CD14-positive monocyte (primary cell): ENCODE results near the gene CCM2. TPM values are rescaled to one million over a fixed set of nuclear protein-coding genes. Genes with fewer than 3 reads are reported as not detected.

Experiments
- DNase-seq, 3 donors: peaks; one replicate each; pipeline ENCODE4 v3.0.0-alpha.2; 2011 to 2022
- H2AFZ ChIP-seq: 2 replicates; pipeline ENCODE4 v1.6.0; 2012; ENCODE audit warnings: mild to moderate bottlenecking, low read depth, low read length, inconsistent platforms; ENCODE audit not compliant: insufficient read depth, poor library complexity, severe bottlenecking
- H3K27ac ChIP-seq, 2 donors: 1 replicate in 1 of 2; 2 replicates in 1 of 2; pipeline ENCODE4 v1.5.1; 2012 to 2013; ENCODE audit warnings: low read length in 2 of 2, control low read depth in 1 of 2, inconsistent platforms in 1 of 2, low read depth in 1 of 2, mild to moderate bottlenecking in 1 of 2
- H3K27me3 ChIP-seq, 2 donors: one replicate each; pipeline versions ENCODE4 v1.6.0 to v1.6.1; 2011 to 2013; ENCODE audit warnings: low read length in 2 of 2; ENCODE audit not compliant: control insufficient read depth in 2 of 2, insufficient read depth in 2 of 2
- H3K36me3 ChIP-seq, 2 donors: replicated peaks in 1 of 2; 1 replicate in 1 of 2; 2 replicates in 1 of 2; pipeline versions ENCODE4 v1.5.1 to v1.6.1; 2012 to 2013; ENCODE audit warnings: low read length in 2 of 2, control low read depth in 1 of 2, inconsistent platforms in 1 of 2, mild to moderate bottlenecking in 1 of 2; ENCODE audit not compliant: insufficient read depth in 2 of 2, control insufficient read depth in 1 of 2
- H3K4me1 ChIP-seq, 2 donors: 1 replicate in 1 of 2; 2 replicates in 1 of 2; pipeline versions ENCODE4 v1.5.1 to v1.6.1; 2012 to 2013; ENCODE audit warnings: low read length in 2 of 2, control low read depth in 1 of 2, inconsistent platforms in 1 of 2, mild to moderate bottlenecking in 1 of 2, moderate library complexity in 1 of 2; ENCODE audit not compliant: insufficient read depth in 2 of 2, control insufficient read depth in 1 of 2
- H3K4me2 ChIP-seq: replicated peaks from 2 replicates; pipeline ENCODE3; 2012; ENCODE audit warnings: low read length, moderate library complexity, mild to moderate bottlenecking; ENCODE audit not compliant: poor library complexity, severe bottlenecking; ENCODE audit errors: extremely low read depth
- H3K4me3 ChIP-seq, 3 experiments: fragments of 200-600 bp in 1 of 3; sonication (generic) in 1 of 3; replicated peaks in 1 of 3; 1 replicate in 2 of 3; 2 replicates in 1 of 3; pipeline ENCODE4 v1.5.1; 2011 to 2013; ENCODE audit warnings: low read length in 3 of 3, mild to moderate bottlenecking in 3 of 3, control low read depth in 2 of 3, low read depth in 2 of 3, inconsistent platforms in 1 of 3, moderate library complexity in 1 of 3
- H3K79me2 ChIP-seq: 2 replicates; pipeline ENCODE4 v1.6.0; 2012; ENCODE audit warnings: mild to moderate bottlenecking, control low read depth, inconsistent platforms, low read length, moderate library complexity; ENCODE audit not compliant: insufficient read depth
- H3K9ac ChIP-seq: 2 replicates; pipeline ENCODE4 v1.6.0; 2017; ENCODE audit warnings: low read length, mild to moderate bottlenecking; ENCODE audit not compliant: insufficient read depth, poor library complexity, severe bottlenecking
- H3K9me3 ChIP-seq, 2 donors: replicated peaks in 1 of 2; 1 replicate in 1 of 2; 2 replicates in 1 of 2; pipeline versions ENCODE4 v1.5.1 to v1.6.1; 2012 to 2013; ENCODE audit warnings: low read length in 2 of 2, control low read depth in 1 of 2; ENCODE audit not compliant: control insufficient read depth in 1 of 2, insufficient read depth in 1 of 2
- H4K20me1 ChIP-seq: 2 replicates; pipeline ENCODE4 v1.6.0; 2012; ENCODE audit warnings: mild to moderate bottlenecking, low read length, control low read depth, moderate library complexity; ENCODE audit not compliant: insufficient read depth
- H3K27ac Mint-ChIP-seq, 7 donors: one replicate each; pipeline ENCODE4 v1.8.0; 2020; ENCODE audit warnings: mild to moderate bottlenecking in 7 of 7, mixed read lengths in 7 of 7, moderate library complexity in 6 of 7, inconsistent platforms in 2 of 7
- H3K27me3 Mint-ChIP-seq, 3 donors: one replicate each; pipeline ENCODE4 v1.8.0; 2021 to 2022; ENCODE audit warnings: low read depth in 3 of 3, mild to moderate bottlenecking in 3 of 3, mixed read lengths in 3 of 3, moderate library complexity in 3 of 3, inconsistent platforms in 1 of 3
- H3K36me3 Mint-ChIP-seq, 2 donors: one replicate each; pipeline ENCODE4 v1.8.0; 2020; ENCODE audit warnings: mixed read lengths in 2 of 2, inconsistent platforms in 1 of 2, mild to moderate bottlenecking in 1 of 2
- H3K4me1 Mint-ChIP-seq: one replicate; pipeline ENCODE4 v1.8.0; 2020; ENCODE audit warnings: mild to moderate bottlenecking, mixed read lengths
- H3K4me3 Mint-ChIP-seq, 2 donors: one replicate each; pipeline ENCODE4 v1.8.0; 2020; ENCODE audit warnings: mild to moderate bottlenecking in 2 of 2, mixed read lengths in 2 of 2, moderate library complexity in 1 of 2
- H3K9me3 Mint-ChIP-seq, 7 donors: one replicate each; pipeline ENCODE4 v1.8.0; 2020 to 2022; ENCODE audit warnings: mixed read lengths in 7 of 7, mild to moderate bottlenecking in 6 of 7, moderate library complexity in 6 of 7, inconsistent platforms in 2 of 7
- WGBS: methylation state at CpG from one replicate; pipeline ENCODE4 v1.1.5; 2013; ENCODE audit warnings: missing lambda C conversion rate; ENCODE audit not compliant: insufficient coverage; 5-methylcytosine and 5-hydroxymethylcytosine counted together
- intact Hi-C, 2 donors: fragments of 100-400 bp; cut with micrococcal nuclease; formaldehyde crosslinking; loops; one replicate each; pipeline versions ENCODE4 v1.15.0 to v1.15.1; 2023
- polyA plus RNA-seq, 3 donors: library from polyadenylated mRNA; depleted of rRNA in 1 of 3; unstranded in 2 of 3; stranded (reverse) in 1 of 3; fragments of 300-500 nt in 2 of 3; fragments of >200 nt in 1 of 3; fragmentation: Illumina TruSeq in 2 of 3; gene quantifications; 1 replicate in 2 of 3; 2 replicates in 1 of 3; pipeline ENCODE4 v1.2.3, GENCODE V29; 2012 to 2021
- TF ChIP-seq, protein P1 (sequence below): fragments of 200-600 bp; IDR thresholded peaks from one replicate; pipeline ENCODE4 v1.8.0; 2022; ENCODE audit warnings: antibody characterized with exemption, mild to moderate bottlenecking

CCM2 gene
- polyA plus RNA-seq, 3 donors, result 38.5 to 102 (median 51.4) TPM

GRCh38 chr7:45098983-45099839, 99.2 kb downstream of the CCM2 start:
- Mint-ChIP-seq H3K36me3 (peaks cover 50 to 54% of the 10 kb centered on the region in 2 donors), H3K9me3 (peaks cover 0 to 6% (median 2%) of the 10 kb centered on the region in 7 donors), H3K27me3 (no peaks in the 10 kb centered on the region), H3K4me1 (no peaks in the 10 kb centered on the region), H3K27ac (peak overlapping the region in 5 of 7 donors; percentile 18 to 58 (median 37)), H3K4me3 (no peak overlapping the region)
- Histone ChIP-seq H3K27ac (peak overlapping the region in 1 of 2 donors; percentile 11), H3K4me3 (no peak overlapping the region), H3K4me1 (no peaks in the 10 kb centered on the region), H3K9me3 (no peaks in the 10 kb centered on the region), H4K20me1 (peaks cover 28% of the 10 kb centered on the region), H3K4me2 (no peak overlapping the region), H3K79me2 (peaks cover 4% of the 10 kb centered on the region), H3K27me3 (no peaks in the 10 kb centered on the region), H3K36me3 (peaks cover 53 to 64% of the 10 kb centered on the region in 2 donors), H2AFZ (no peak overlapping the region), H3K9ac (no peak overlapping the region)
- WGBS, result 97% methylated on average over 9 of the region's 10 CpGs
- intact Hi-C loops, result no loop called here
- no peak for DNase-seq
- TF ChIP-seq, protein P1, sequence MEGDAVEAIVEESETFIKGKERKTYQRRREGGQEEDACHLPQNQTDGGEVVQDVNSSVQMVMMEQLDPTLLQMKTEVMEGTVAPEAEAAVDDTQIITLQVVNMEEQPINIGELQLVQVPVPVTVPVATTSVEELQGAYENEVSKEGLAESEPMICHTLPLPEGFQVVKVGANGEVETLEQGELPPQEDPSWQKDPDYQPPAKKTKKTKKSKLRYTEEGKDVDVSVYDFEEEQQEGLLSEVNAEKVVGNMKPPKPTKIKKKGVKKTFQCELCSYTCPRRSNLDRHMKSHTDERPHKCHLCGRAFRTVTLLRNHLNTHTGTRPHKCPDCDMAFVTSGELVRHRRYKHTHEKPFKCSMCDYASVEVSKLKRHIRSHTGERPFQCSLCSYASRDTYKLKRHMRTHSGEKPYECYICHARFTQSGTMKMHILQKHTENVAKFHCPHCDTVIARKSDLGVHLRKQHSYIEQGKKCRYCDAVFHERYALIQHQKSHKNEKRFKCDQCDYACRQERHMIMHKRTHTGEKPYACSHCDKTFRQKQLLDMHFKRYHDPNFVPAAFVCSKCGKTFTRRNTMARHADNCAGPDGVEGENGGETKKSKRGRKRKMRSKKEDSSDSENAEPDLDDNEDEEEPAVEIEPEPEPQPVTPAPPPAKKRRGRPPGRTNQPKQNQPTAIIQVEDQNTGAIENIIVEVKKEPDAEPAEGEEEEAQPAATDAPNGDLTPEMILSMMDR, result no peak

DNA sequence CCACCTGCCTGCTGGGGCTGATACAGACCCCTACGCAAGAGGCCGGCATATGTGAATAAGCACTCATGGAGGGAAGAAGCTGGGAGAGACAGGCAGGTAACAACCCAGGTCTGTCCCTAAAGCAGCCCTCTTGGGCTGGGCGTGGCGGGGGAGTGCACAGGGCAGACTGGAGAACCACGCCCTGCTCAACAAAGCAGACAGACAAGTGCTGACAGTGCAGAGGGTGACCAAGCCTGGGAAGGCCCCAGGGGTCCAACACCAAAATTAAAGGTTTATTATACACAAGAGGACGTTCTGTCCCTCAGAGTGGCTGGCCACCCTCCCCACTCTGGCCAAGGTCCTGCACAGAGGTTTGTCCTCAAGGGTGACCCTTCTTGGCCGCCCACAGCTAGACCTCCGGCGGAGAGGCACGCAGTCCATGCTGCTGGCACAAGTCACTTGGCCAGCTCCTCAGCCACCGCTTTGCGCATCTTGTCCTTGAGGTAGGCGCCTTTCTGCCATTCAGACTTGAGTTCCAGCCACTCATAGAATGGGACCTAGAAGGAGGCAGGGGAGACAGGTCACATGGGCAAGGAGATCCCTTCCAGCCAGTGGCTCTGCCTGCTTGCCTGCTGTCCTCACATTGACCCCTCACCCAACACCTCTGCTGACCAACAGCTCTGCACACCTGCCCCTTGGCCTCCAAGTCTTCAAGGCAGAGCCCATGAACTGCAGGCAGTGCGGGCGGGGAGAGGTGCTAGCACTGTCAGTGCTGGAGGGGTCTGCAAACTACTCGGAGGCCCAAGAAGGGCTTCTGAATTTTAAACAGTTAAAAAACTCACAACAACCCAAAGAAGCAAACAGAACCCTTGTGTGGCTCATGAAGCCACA, 100.1 kb downstream of the CCM2 start:
- Histone ChIP-seq H3K4me1 (no peaks in the 10 kb centered on the region), H3K9me3 (no peaks in the 10 kb centered on the region), H3K36me3 (peaks cover 62 to 73% of the 10 kb centered on the region in 2 donors), H3K4me3 (no peak overlapping the region), H4K20me1 (peaks cover 37% of the 10 kb centered on the region), H3K9ac (no peak overlapping the region), H3K27me3 (no peaks in the 10 kb centered on the region), H3K27ac (no peak overlapping the region), H3K79me2 (peaks cover 10% of the 10 kb centered on the region), H2AFZ (no peak overlapping the region), H3K4me2 (no peak overlapping the region)
- TF ChIP-seq, protein P1, result no peak
- peak overlapping the region in 4 of 7 donors; percentile 10 to 77 (median 38) for H3K27ac Mint-ChIP-seq
- peaks cover 0 to 6% (median 2%) of the 10 kb centered on the region in 7 donors for H3K9me3 Mint-ChIP-seq
- H3K36me3 Mint-ChIP-seq, result peaks cover 59 to 63% of the 10 kb centered on the region in 2 donors
- WGBS, result 99% methylated on average over 15 of the region's 16 CpGs
- intact Hi-C loops, result no loop called here
- H3K4me1 Mint-ChIP-seq, result no peaks in the 10 kb centered on the region
- H3K27me3 Mint-ChIP-seq, result no peaks in the 10 kb centered on the region
- H3K4me3 Mint-ChIP-seq, result no peak overlapping the region
- DNase-seq, result no peak
